ENCODE data around the gene FOXJ3.

DNA sequence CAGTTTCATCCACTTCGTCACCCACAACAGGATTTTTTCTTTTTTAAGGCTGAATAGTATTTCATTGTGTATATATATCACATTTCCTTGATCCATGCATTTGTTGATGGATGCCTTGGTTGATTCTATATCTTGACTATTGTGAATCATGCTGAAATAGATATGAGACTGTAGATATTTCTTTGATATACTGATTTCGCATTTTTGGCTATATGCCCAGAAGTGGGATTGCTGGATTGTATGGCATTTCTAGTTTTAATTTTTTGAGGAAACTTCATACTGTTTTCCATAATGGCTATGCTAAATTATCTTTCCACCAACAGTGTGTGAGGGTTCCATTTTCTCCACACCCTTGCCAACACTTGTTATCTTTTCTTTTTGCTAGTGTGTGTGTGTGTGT lies 176.8 kb downstream of the FOXJ3 start:
- TF ChIP-seq, protein P1, sequence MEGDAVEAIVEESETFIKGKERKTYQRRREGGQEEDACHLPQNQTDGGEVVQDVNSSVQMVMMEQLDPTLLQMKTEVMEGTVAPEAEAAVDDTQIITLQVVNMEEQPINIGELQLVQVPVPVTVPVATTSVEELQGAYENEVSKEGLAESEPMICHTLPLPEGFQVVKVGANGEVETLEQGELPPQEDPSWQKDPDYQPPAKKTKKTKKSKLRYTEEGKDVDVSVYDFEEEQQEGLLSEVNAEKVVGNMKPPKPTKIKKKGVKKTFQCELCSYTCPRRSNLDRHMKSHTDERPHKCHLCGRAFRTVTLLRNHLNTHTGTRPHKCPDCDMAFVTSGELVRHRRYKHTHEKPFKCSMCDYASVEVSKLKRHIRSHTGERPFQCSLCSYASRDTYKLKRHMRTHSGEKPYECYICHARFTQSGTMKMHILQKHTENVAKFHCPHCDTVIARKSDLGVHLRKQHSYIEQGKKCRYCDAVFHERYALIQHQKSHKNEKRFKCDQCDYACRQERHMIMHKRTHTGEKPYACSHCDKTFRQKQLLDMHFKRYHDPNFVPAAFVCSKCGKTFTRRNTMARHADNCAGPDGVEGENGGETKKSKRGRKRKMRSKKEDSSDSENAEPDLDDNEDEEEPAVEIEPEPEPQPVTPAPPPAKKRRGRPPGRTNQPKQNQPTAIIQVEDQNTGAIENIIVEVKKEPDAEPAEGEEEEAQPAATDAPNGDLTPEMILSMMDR (IDR thresholded peaks at IDR 0.05): no peak
- no peak for TF ChIP-seq SIN3A (IDR thresholded peaks at IDR 0.05; ENCODE audit: borderline replicate concordance, insufficient read depth, low read depth, low read length)
